ENCODE data around the gene ZNRF2.
A peak's percentile ranks its signal among the peaks of the same experiment; 100 is the strongest.

ZNRF2 gene

GRCh38 chr7:30328381-30328780 lies 44.0 kb downstream of the ZNRF2 start:
- no peak overlapping the region for H3K9ac ChIP-seq (ENCODE audit: low read length)
- no peak overlapping the region for H3K4me3 ChIP-seq (ENCODE audit: insufficient read depth, low read length, poor library complexity, severe bottlenecking)
- TF ChIP-seq EZH2phosphoT487 (conservative IDR thresholded peaks at IDR 0.05; ENCODE audit: low read length) = no peak
- TF ChIP-seq CTCF (IDR thresholded peaks at IDR 0.05; ENCODE audit: insufficient read depth, low read length, poor library complexity, severe bottlenecking) = no peak
- no peaks in the 10 kb centered on the region for H3K9me2 ChIP-seq (replicated peaks; ENCODE audit: insufficient read depth, low read length)
- H3F3A ChIP-seq (ENCODE audit: insufficient read depth) = peaks cover 40% of the 10 kb centered on the region
- no peak overlapping the region for H3K27ac ChIP-seq (ENCODE audit: low read depth, low read length)
- H3K4me2 ChIP-seq (ENCODE audit: low read depth, low read length, poor library complexity, severe bottlenecking) = peak overlapping the region; percentile 39
- H3K36me3 ChIP-seq (ENCODE audit: low read length) = peaks cover 28% of the 10 kb centered on the region
- H4K20me1 ChIP-seq (ENCODE audit: low read depth, low read length) = no peaks in the 10 kb centered on the region
- H3K27me3 ChIP-seq (ENCODE audit: low read length) = no peaks in the 10 kb centered on the region
- no peak overlapping the region for H2AFZ ChIP-seq (ENCODE audit: low read depth, low read length, severe bottlenecking)
- peaks cover 63% of the 10 kb centered on the region for H3K79me2 ChIP-seq (ENCODE audit: insufficient read depth, low read length)
- no peaks in the 10 kb centered on the region; the same call in 1 of the 2 replicates for H3K9me3 ChIP-seq (ENCODE audit: insufficient read depth, low read length)

DNA sequence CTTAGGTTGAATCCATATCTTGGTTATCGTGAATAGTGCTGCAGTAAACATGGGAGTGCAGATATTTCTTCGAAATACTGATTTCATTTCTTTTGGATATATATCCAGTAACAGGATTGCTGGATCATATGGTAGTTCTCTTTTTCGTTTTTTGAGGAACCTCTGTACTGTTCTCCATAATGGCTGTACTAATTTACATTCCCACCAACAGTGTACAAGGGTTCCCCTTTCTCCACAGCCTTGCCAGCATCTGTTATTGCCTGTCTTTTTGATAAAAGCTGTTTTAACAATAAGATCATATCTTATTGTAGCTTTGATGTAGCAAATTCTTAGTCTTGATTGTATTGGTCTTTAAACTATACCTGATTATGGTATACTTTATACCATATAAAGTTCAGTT lies 45.3 kb downstream of the ZNRF2 start:
- Histone ChIP-seq H3F3A (ENCODE audit: insufficient read depth) (peaks cover 35% of the 10 kb centered on the region), H4K20me1 (ENCODE audit: low read depth, low read length) (peaks cover 5% of the 10 kb centered on the region; the same call in 1 of the 2 replicates), H3K9me3 (ENCODE audit: insufficient read depth, low read length) (no peaks in the 10 kb centered on the region; the same call in 1 of the 2 replicates), H3K9ac (ENCODE audit: low read length) (peak overlapping the region; percentile 36; the same call in 1 of the 2 replicates), H3K4me3 (ENCODE audit: insufficient read depth, low read length, poor library complexity, severe bottlenecking) (peak overlapping the region; percentile 6), H3K79me2 (ENCODE audit: insufficient read depth, low read length) (peaks cover 75% of the 10 kb centered on the region), H3K36me3 (ENCODE audit: low read length) (peaks cover 20% of the 10 kb centered on the region), H2AFZ (ENCODE audit: low read depth, low read length, severe bottlenecking) (no peak overlapping the region), H3K27ac (ENCODE audit: low read depth, low read length) (peak overlapping the region; percentile 92), H3K9me2 (replicated peaks; ENCODE audit: insufficient read depth, low read length) (no peaks in the 10 kb centered on the region), H3K4me2 (ENCODE audit: low read depth, low read length, poor library complexity, severe bottlenecking) (peak overlapping the region; percentile 89), H3K27me3 (ENCODE audit: low read length) (no peaks in the 10 kb centered on the region)
- TF ChIP-seq EZH2phosphoT487 (conservative IDR thresholded peaks at IDR 0.05; ENCODE audit: low read length) (no peak), CTCF (IDR thresholded peaks at IDR 0.05; ENCODE audit: insufficient read depth, low read length, poor library complexity, severe bottlenecking) (no peak)

- H3K27ac ChIP-seq (ENCODE audit: low read depth, low read length) = peak overlapping the region; percentile 92
- TF ChIP-seq CTCF (IDR thresholded peaks at IDR 0.05; ENCODE audit: insufficient read depth, low read length, poor library complexity, severe bottlenecking) = no peak
- TF ChIP-seq EZH2phosphoT487 (conservative IDR thresholded peaks at IDR 0.05; ENCODE audit: low read length) = no peak
- H3K79me2 ChIP-seq (ENCODE audit: insufficient read depth, low read length) = peaks cover 81% of the 10 kb centered on the region
- H3K9ac ChIP-seq (ENCODE audit: low read length) = peak overlapping the region; percentile 36
- no peaks in the 10 kb centered on the region for H3K9me2 ChIP-seq (replicated peaks; ENCODE audit: insufficient read depth, low read length)
- H3K9me3 ChIP-seq (ENCODE audit: insufficient read depth, low read length) = no peaks in the 10 kb centered on the region; the same call in 1 of the 2 replicates
- H3K4me3 ChIP-seq (ENCODE audit: insufficient read depth, low read length, poor library complexity, severe bottlenecking) = peak overlapping the region; percentile 46
- no peak overlapping the region for H2AFZ ChIP-seq (ENCODE audit: low read depth, low read length, severe bottlenecking)
- no peaks in the 10 kb centered on the region for H3K27me3 ChIP-seq (ENCODE audit: low read length)
- peaks cover 17% of the 10 kb centered on the region for H3K36me3 ChIP-seq (ENCODE audit: low read length)
- peak overlapping the region; percentile 89 for H3K4me2 ChIP-seq (ENCODE audit: low read depth, low read length, poor library complexity, severe bottlenecking)
- H3F3A ChIP-seq (ENCODE audit: insufficient read depth) = peaks cover 28% of the 10 kb centered on the region
- peaks cover 11% of the 10 kb centered on the region; the same call in 1 of the 2 replicates for H4K20me1 ChIP-seq (ENCODE audit: low read depth, low read length)
Observed at GRCh38 chr7:30330134-30331111, 46.0 kb downstream of the ZNRF2 start.

All from SU-DHL-6 (cell line).